GM12892 (cell line): ENCODE data around the gene RASL10B.

Source experiments
- POLR2A ChIP-seq: IDR thresholded peaks from 2 replicates; pipeline ENCODE4 v1.6.1; 2011; ENCODE audit warnings: low read depth, low read length, control low read depth
- POLR2AphosphoS5 ChIP-seq: IDR thresholded peaks from 2 replicates; pipeline ENCODE4 v1.6.1; 2011; ENCODE audit warnings: low read depth, low read length, control low read depth
- TAF1 ChIP-seq: IDR thresholded peaks from 2 replicates; pipeline ENCODE4 v1.6.1; 2011; ENCODE audit warnings: low read depth, mild to moderate bottlenecking, control low read depth, low read length, borderline replicate concordance

DNA sequence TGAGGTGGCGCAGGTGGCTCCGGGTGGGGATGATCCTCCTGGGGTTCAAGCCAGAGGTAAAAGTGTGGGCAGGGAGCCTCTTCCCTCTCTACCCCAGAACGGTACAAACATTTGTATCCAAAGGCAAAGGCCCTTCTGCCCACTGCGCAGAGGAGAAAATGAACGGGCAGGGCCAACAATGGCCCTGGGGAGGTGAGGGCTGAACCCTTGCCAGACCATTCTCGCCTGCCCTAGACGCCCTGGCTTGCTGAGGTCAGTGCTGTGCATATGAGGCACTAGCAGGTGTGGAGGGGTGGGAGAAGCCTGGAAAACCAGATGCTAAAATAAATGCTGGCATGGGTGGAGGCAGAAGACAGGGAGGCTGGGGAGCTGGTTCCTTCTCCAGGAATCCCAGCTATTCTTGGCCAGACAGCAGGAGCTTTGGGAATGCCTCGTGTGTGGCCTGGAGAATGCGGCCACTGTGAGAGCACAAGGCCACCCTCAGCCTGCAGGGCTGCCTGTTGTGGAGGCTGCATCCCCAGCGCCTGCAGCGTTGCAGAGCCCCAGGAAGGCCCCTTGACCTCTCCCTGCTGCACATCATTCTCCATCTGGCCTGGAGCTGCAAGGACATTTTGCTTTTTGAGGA lies 33.8 kb downstream of the RASL10B start:
- TF ChIP-seq POLR2AphosphoS5 (no peak), POLR2A (no peak), TAF1 (no peak)
